Measurements from ENCODE around the gene GAGE13. TPM values are rescaled to one million over a fixed set of nuclear protein-coding genes. Genes with fewer than 3 reads are reported as not detected.
"Not testable (repeated sequence)": the region's sequence is repeated elsewhere in the genome, so short reads cannot be mapped to it uniquely, and the experiment has no call there.

The GAGE13 gene
- total RNA-seq, 3 donors from 2014 or later: not detected

DNA sequence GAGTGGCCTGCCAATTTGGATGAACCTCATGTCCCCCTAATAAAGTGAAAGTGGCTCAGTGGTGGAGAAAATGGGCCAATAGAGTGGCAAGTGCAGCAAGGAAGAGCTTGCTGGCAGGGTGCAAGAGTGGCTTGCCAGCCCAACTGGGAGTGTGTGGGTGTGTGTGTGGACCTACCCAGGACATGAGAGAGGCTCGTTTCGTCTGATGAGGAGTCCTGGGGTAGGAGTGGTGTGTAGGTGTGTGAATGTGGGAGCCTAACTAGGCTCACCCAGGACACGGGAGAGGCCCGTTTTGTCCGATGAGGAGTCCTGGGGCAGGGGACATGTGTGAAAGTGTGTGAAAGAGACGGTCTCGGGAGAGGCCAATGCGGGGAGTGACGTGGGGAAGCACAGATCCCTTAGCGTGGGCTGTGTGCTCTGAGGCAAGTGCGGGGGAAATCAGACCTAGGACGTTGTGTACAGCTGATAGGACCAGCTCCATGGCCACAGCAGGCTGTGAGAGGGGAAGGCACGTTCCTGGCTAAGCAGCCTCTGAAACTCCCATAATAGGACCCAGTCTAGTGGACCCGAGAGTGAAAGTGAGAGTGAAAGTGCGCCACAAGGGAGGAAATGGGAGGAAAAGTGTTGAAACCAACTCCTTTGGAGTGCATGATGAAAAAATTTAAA is 22.6 kb upstream of the GAGE13 start:
- no peak overlapping the region for H3K4me3 ChIP-seq
- ATAC-seq (peak; percentile 59), DNase-seq (peak in 1 of 3 donors; percentile 14)
- H3K36me3 ChIP-seq (ENCODE audit: low read depth): no peaks in the 10 kb centered on the region
- TF ChIP-seq, protein P1, sequence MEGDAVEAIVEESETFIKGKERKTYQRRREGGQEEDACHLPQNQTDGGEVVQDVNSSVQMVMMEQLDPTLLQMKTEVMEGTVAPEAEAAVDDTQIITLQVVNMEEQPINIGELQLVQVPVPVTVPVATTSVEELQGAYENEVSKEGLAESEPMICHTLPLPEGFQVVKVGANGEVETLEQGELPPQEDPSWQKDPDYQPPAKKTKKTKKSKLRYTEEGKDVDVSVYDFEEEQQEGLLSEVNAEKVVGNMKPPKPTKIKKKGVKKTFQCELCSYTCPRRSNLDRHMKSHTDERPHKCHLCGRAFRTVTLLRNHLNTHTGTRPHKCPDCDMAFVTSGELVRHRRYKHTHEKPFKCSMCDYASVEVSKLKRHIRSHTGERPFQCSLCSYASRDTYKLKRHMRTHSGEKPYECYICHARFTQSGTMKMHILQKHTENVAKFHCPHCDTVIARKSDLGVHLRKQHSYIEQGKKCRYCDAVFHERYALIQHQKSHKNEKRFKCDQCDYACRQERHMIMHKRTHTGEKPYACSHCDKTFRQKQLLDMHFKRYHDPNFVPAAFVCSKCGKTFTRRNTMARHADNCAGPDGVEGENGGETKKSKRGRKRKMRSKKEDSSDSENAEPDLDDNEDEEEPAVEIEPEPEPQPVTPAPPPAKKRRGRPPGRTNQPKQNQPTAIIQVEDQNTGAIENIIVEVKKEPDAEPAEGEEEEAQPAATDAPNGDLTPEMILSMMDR (IDR thresholded peaks at IDR 0.05): no peak
- H3K9me3 ChIP-seq: no peaks in the 10 kb centered on the region
- peaks cover 4% of the 10 kb centered on the region for H3K4me1 ChIP-seq (ENCODE audit: low read depth)
- intact Hi-C loops (cut with DNase I, micrococcal nuclease): no loop called here

GRCh38 chrX:49309401-49309981 is 21.9 kb upstream of the GAGE13 start:
- intact Hi-C loops (cut with DNase I, micrococcal nuclease): no loop called here
- H3K36me3 ChIP-seq (ENCODE audit: low read depth): no peaks in the 10 kb centered on the region
- peak; percentile 81 for ATAC-seq
- TF ChIP-seq, protein P1 (IDR thresholded peaks at IDR 0.05): no peak
- no peak overlapping the region for H3K4me3 ChIP-seq
- H3K9me3 ChIP-seq: no peaks in the 10 kb centered on the region
- H3K4me1 ChIP-seq (ENCODE audit: low read depth): peaks cover 4% of the 10 kb centered on the region
- peak in 1 of 3 donors; percentile 55 for DNase-seq

GRCh38 chrX:49310371-49310770 is 21.0 kb upstream of the GAGE13 start:
- intact Hi-C loops (cut with DNase I, micrococcal nuclease): no loop called here
- H3K36me3 ChIP-seq (ENCODE audit: low read depth): no peaks in the 10 kb centered on the region
- H3K4me1 ChIP-seq (ENCODE audit: low read depth): peaks cover 4% of the 10 kb centered on the region
- DNase-seq (no peak), ATAC-seq (no peak)
- TF ChIP-seq, protein P1 (IDR thresholded peaks at IDR 0.05): no peak
- H3K4me3 ChIP-seq: no peak overlapping the region
- no peaks in the 10 kb centered on the region for H3K9me3 ChIP-seq

GRCh38 chrX:49312176-49312575 is 19.2 kb upstream of the GAGE13 start:
- Histone ChIP-seq H3K36me3 (ENCODE audit: low read depth) (no peaks in the 10 kb centered on the region), H3K4me1 (ENCODE audit: low read depth) (peaks cover 4% of the 10 kb centered on the region), H3K4me3 (no peak overlapping the region), H3K9me3 (no peaks in the 10 kb centered on the region)
- DNase-seq (no peak), ATAC-seq (no peak)
- TF ChIP-seq, protein P1 (IDR thresholded peaks at IDR 0.05): no peak
- intact Hi-C loops (cut with DNase I, micrococcal nuclease): no loop called here

GRCh38 chrX:49316085-49316484 is 15.3 kb upstream of the GAGE13 start:
- H3K9me3 ChIP-seq: no peaks in the 10 kb centered on the region
- TF ChIP-seq, protein P1 (IDR thresholded peaks at IDR 0.05): no peak
- no peak overlapping the region for H3K4me3 ChIP-seq
- ATAC-seq: no peak
- no peaks in the 10 kb centered on the region for H3K4me1 ChIP-seq (ENCODE audit: low read depth)
- intact Hi-C loops (cut with DNase I, micrococcal nuclease): no loop called here
- H3K36me3 ChIP-seq (ENCODE audit: low read depth): no peaks in the 10 kb centered on the region
- DNase-seq: no peak

GRCh38 chrX:49321737-49322136 is 9.6 kb upstream of the GAGE13 start, which contains the start of gene GAGE12J:
TSS of gene GAGE12J (plus strand) at chrX:49322037. CDS start at chrX:49323194, 1,157 bp downstream.
- ATAC-seq, H3K4me3 ChIP-seq: not testable (repeated sequence)

GRCh38 chrX:49322266-49322665 is 9.1 kb upstream of the GAGE13 start:
- H3K36me3 ChIP-seq (ENCODE audit: low read depth); H3K4me1 ChIP-seq (ENCODE audit: low read depth); H3K9me3 ChIP-seq; H3K4me3 ChIP-seq; intact Hi-C loops (cut with DNase I, micrococcal nuclease); DNase-seq; ATAC-seq: not testable (repeated sequence)

More at GRCh38 chrX:49321737-49322136, 9.6 kb upstream of the GAGE13 start, which contains the start of gene GAGE12J:
- intact Hi-C loops (cut with DNase I, micrococcal nuclease); H3K36me3 ChIP-seq (ENCODE audit: low read depth); H3K4me1 ChIP-seq (ENCODE audit: low read depth); DNase-seq; H3K9me3 ChIP-seq: not testable (repeated sequence)

- H3K4me1 ChIP-seq (ENCODE audit: low read depth); H3K36me3 ChIP-seq (ENCODE audit: low read depth); H3K9me3 ChIP-seq; intact Hi-C loops (cut with DNase I, micrococcal nuclease); H3K4me3 ChIP-seq; DNase-seq; ATAC-seq: not testable (repeated sequence)
Observed at GRCh38 chrX:49323735-49324134, 7.6 kb upstream of the GAGE13 start.

GRCh38 chrX:49330421-49330820 is 961 bp upstream of the GAGE13 start:
- H3K4me1 ChIP-seq (ENCODE audit: low read depth); DNase-seq; intact Hi-C loops (cut with DNase I, micrococcal nuclease); H3K9me3 ChIP-seq; ATAC-seq; H3K4me3 ChIP-seq; H3K36me3 ChIP-seq (ENCODE audit: low read depth): not testable (repeated sequence)
